Vagina (tissue), 2 donors: ENCODE data around the gene KRTAP10-6. TPM values are rescaled to one million over a fixed set of nuclear protein-coding genes. Genes with fewer than 3 reads are reported as not detected.

Experiments used
- DNase-seq, 2 donors: peaks; one replicate each; pipeline ENCODE4 v3.0.0-alpha.2; 2017; ENCODE audit errors: extremely low spot score in 2 of 2
- H3K27ac ChIP-seq: fragments of 200-600 bp; sonication (generic); one replicate; pipeline ENCODE4 v1.5.1; 2019
- H3K27me3 ChIP-seq: fragments of 200-600 bp; sonication (generic); one replicate; pipeline ENCODE4 v1.5.1; 2019
- H3K36me3 ChIP-seq, 2 donors: fragments of 200-600 bp; sonication (generic); one replicate each; pipeline ENCODE4 v1.5.1; 2017 to 2019
- H3K4me1 ChIP-seq: fragments of 200-600 bp; sonication (generic); one replicate; pipeline ENCODE4 v1.5.1; 2019
- H3K4me3 ChIP-seq, 2 donors: fragments of 200-600 bp; sonication (generic); 1 replicate in 1 of 2; 2 replicates in 1 of 2; pipeline ENCODE4 v1.5.1; 2016 to 2019
- H3K9me3 ChIP-seq: fragments of 200-600 bp; sonication (generic); one replicate; pipeline ENCODE4 v1.5.1; 2019
- CTCF ChIP-seq, 3 experiments: fragments of 450-650 bp in 2 of 3; fragments of 200-600 bp in 1 of 3; sonication (generic) in 1 of 3; IDR thresholded peaks; one replicate each; pipeline ENCODE4 v1.5.1; 2017 to 2019; ENCODE audit warnings: antibody characterized with exemption in 3 of 3, mild to moderate bottlenecking in 2 of 3, moderate library complexity in 2 of 3
- POLR2A ChIP-seq, 2 donors: fragments of 450-650 bp; IDR thresholded peaks; one replicate each; pipeline ENCODE4 v1.6.1; 2017; ENCODE audit warnings: antibody characterized with exemption in 2 of 2, mild to moderate bottlenecking in 2 of 2, moderate library complexity in 2 of 2
- POLR2AphosphoS5 ChIP-seq, 2 donors: sonication (generic); formaldehyde crosslinking; IDR thresholded peaks; one replicate each; pipeline ENCODE4 v1.9.0; 2017; ENCODE audit warnings: antibody characterized with exemption in 2 of 2, mild to moderate bottlenecking in 2 of 2, low read depth in 1 of 2; ENCODE audit not compliant: insufficient read depth in 1 of 2
- intact Hi-C: fragments of 100-400 bp; cut with DNase I; formaldehyde crosslinking; loops from one replicate; pipeline ENCODE4 v1.15.1; 2023
- total RNA-seq: library from RNA; depleted of rRNA; stranded (reverse); fragments of >200 nt; gene quantifications from one replicate; pipeline ENCODE4 v1.2.3, GENCODE V29; 2016

The KRTAP10-6 gene
- total RNA-seq, 1 donor from 2014 or later, result not detected

GRCh38 chr21:44623575-44623974 lies 31.3 kb upstream of the KRTAP10-6 start:
- TF ChIP-seq POLR2AphosphoS5 (IDR thresholded peaks at IDR 0.05; ENCODE audit: insufficient read depth in 1 of 2, low read depth in 1 of 2), result no peak
- no peak for TF ChIP-seq POLR2A (IDR thresholded peaks at IDR 0.05)
- TF ChIP-seq CTCF (IDR thresholded peaks at IDR 0.05), result no peak

GRCh38 chr21:44619886-44620285 lies 27.6 kb upstream of the KRTAP10-6 start:
- Histone ChIP-seq H3K4me1 (no peaks in the 10 kb centered on the region), H3K36me3 (no peaks in the 10 kb centered on the region), H3K27me3 (no peaks in the 10 kb centered on the region), H3K9me3 (peaks cover 6% of the 10 kb centered on the region), H3K4me3 (no peak overlapping the region), H3K27ac (no peak overlapping the region)
- DNase-seq, result no peak
- intact Hi-C loops, result no loop called here
- no peak for TF ChIP-seq CTCF (IDR thresholded peaks at IDR 0.05)
- no peak for TF ChIP-seq POLR2AphosphoS5 (IDR thresholded peaks at IDR 0.05; ENCODE audit: insufficient read depth in 1 of 2, low read depth in 1 of 2)
- no peak for TF ChIP-seq POLR2A (IDR thresholded peaks at IDR 0.05)

More at GRCh38 chr21:44623575-44623974, 31.3 kb upstream of the KRTAP10-6 start:
- Histone ChIP-seq H3K9me3 (peaks cover 6% of the 10 kb centered on the region), H3K36me3 (no peaks in the 10 kb centered on the region), H3K27me3 (no peaks in the 10 kb centered on the region), H3K27ac (no peak overlapping the region), H3K4me1 (no peaks in the 10 kb centered on the region), H3K4me3 (no peak overlapping the region)
- DNase-seq, result no peak
- intact Hi-C loops, result no loop called here

GRCh38 chr21:44618909-44619308 lies 26.6 kb upstream of the KRTAP10-6 start:
- H3K27ac ChIP-seq, result no peak overlapping the region
- H3K36me3 ChIP-seq, result no peaks in the 10 kb centered on the region
- H3K4me1 ChIP-seq, result no peaks in the 10 kb centered on the region
- no peak overlapping the region for H3K4me3 ChIP-seq
- peaks cover 2% of the 10 kb centered on the region for H3K9me3 ChIP-seq
- intact Hi-C loops, result no loop called here
- no peak for TF ChIP-seq POLR2AphosphoS5 (IDR thresholded peaks at IDR 0.05; ENCODE audit: insufficient read depth in 1 of 2, low read depth in 1 of 2)
- no peak for TF ChIP-seq POLR2A (IDR thresholded peaks at IDR 0.05)
- TF ChIP-seq CTCF (IDR thresholded peaks at IDR 0.05), result no peak
- no peaks in the 10 kb centered on the region for H3K27me3 ChIP-seq
- DNase-seq, result no peak

- no peaks in the 10 kb centered on the region for H3K9me3 ChIP-seq
- H3K27me3 ChIP-seq, result no peaks in the 10 kb centered on the region
- no peak overlapping the region for H3K27ac ChIP-seq
- DNase-seq, result no peak
- H3K4me3 ChIP-seq, result no peak overlapping the region
- intact Hi-C loops, result no loop called here
- TF ChIP-seq CTCF (IDR thresholded peaks at IDR 0.05) (no peak), POLR2AphosphoS5 (IDR thresholded peaks at IDR 0.05; ENCODE audit: insufficient read depth in 1 of 2, low read depth in 1 of 2) (no peak), POLR2A (IDR thresholded peaks at IDR 0.05) (no peak)
- no peaks in the 10 kb centered on the region for H3K36me3 ChIP-seq
- no peaks in the 10 kb centered on the region for H3K4me1 ChIP-seq
Observed at GRCh38 chr21:44618504-44618903, 26.2 kb upstream of the KRTAP10-6 start.

- Histone ChIP-seq H3K4me1 (no peaks in the 10 kb centered on the region), H3K27ac (no peak overlapping the region), H3K36me3 (no peaks in the 10 kb centered on the region), H3K27me3 (no peaks in the 10 kb centered on the region), H3K4me3 (no peak overlapping the region), H3K9me3 (no peaks in the 10 kb centered on the region)
- intact Hi-C loops, result no loop called here
- TF ChIP-seq CTCF (IDR thresholded peaks at IDR 0.05) (no peak), POLR2A (IDR thresholded peaks at IDR 0.05) (no peak), POLR2AphosphoS5 (IDR thresholded peaks at IDR 0.05; ENCODE audit: insufficient read depth in 1 of 2, low read depth in 1 of 2) (no peak)
- DNase-seq, result peak; percentile 62 to 88
Observed at GRCh38 chr21:44617071-44617501, 24.8 kb upstream of the KRTAP10-6 start.
